Sigmoid colon (tissue), 7 donors: ENCODE results near the gene ADK. TPM values are rescaled to one million over a fixed set of nuclear protein-coding genes. Genes with fewer than 3 reads are reported as not detected.
"Not testable (repeated sequence)": the region's sequence is repeated elsewhere in the genome, so short reads cannot be mapped to it uniquely, and the experiment has no call there.

Experiments used
- DNase-seq: peaks from one replicate; pipeline ENCODE4 v3.0.0-alpha.2; 2019
- H3K27ac ChIP-seq, 4 donors: fragments of 200-600 bp; sonication (generic); one replicate each; pipeline ENCODE4 v1.5.1; 2016 to 2019; ENCODE audit warnings: mild to moderate bottlenecking in 1 of 4
- H3K27me3 ChIP-seq, 3 donors: fragments of 200-600 bp; sonication (generic); one replicate each; pipeline ENCODE4 v1.5.1; 2019; ENCODE audit warnings: mild to moderate bottlenecking in 1 of 3
- H3K36me3 ChIP-seq, 4 donors: fragments of 200-600 bp; sonication (generic); one replicate each; pipeline ENCODE4 v1.5.1; 2016 to 2019
- H3K4me1 ChIP-seq, 4 donors: fragments of 200-600 bp; sonication (generic); one replicate each; pipeline ENCODE4 v1.5.1; 2017 to 2019
- H3K4me3 ChIP-seq, 4 donors: fragments of 200-600 bp; sonication (generic); one replicate each; pipeline ENCODE4 v1.5.1; 2017 to 2019; ENCODE audit warnings: mild to moderate bottlenecking in 2 of 4, moderate library complexity in 1 of 4
- H3K9me3 ChIP-seq, 4 donors: fragments of 200-600 bp in 3 of 4; sonication (generic) in 3 of 4; one replicate each; pipeline versions ENCODE4 v1.5.1 to v1.6.1; 2013 to 2019
- EP300 ChIP-seq, 4 donors: sonication (generic); formaldehyde crosslinking; IDR thresholded peaks; one replicate each; pipeline ENCODE4 v1.6.1; 2017; ENCODE audit warnings: antibody characterized with exemption in 4 of 4
- POLR2A ChIP-seq, 2 donors: fragments of 450-650 bp; IDR thresholded peaks; one replicate each; pipeline ENCODE4 v1.6.1; 2016; ENCODE audit warnings: antibody characterized with exemption in 2 of 2, mild to moderate bottlenecking in 2 of 2, moderate library complexity in 2 of 2
- POLR2AphosphoS5 ChIP-seq, 4 donors: sonication (generic); formaldehyde crosslinking; IDR thresholded peaks; one replicate each; pipeline ENCODE4 v1.6.1; 2017; ENCODE audit warnings: antibody characterized with exemption in 4 of 4
- WGBS, 2 donors: extraction: QIAGEN DNeasy Blood & Tissue Kit; methylation state at CpG; one replicate each; pipeline ENCODE4 v1.1.7; 2013; 5-methylcytosine and 5-hydroxymethylcytosine counted together
- intact Hi-C: fragments of 100-400 bp; cut with DNase I; formaldehyde crosslinking; loops from one replicate; pipeline ENCODE4 v1.15.1; 2023
- polyA plus RNA-seq, 3 donors: library from polyadenylated mRNA; stranded (reverse); fragments of 200-250 nt; gene quantifications; one replicate each; pipeline ENCODE4 v1.2.3, GENCODE V29; 2013
- total RNA-seq, 4 donors: library from RNA; depleted of rRNA; stranded (reverse); fragments of >200 nt; gene quantifications; one replicate each; pipeline ENCODE4 v1.1.0, GENCODE V29; 2016
- TF ChIP-seq, protein P1 (sequence below), 4 experiments: fragments of 450-650 bp in 3 of 4; fragments of 200-600 bp in 1 of 4; IDR thresholded peaks; one replicate each; pipeline ENCODE4 v1.5.1; 2016 to 2019; ENCODE audit warnings: antibody characterized with exemption in 4 of 4, mild to moderate bottlenecking in 3 of 4, moderate library complexity in 2 of 4
- donor health status: healthy with polysubstance abuse.
- donor health status: Bipolar disorder and iron deficiency.
- donor health status: healthy.

The ADK gene
- total and polyA plus RNA-seq, 7 donors, result 15.2 to 31.3 (median 25.3) TPM

DNA sequence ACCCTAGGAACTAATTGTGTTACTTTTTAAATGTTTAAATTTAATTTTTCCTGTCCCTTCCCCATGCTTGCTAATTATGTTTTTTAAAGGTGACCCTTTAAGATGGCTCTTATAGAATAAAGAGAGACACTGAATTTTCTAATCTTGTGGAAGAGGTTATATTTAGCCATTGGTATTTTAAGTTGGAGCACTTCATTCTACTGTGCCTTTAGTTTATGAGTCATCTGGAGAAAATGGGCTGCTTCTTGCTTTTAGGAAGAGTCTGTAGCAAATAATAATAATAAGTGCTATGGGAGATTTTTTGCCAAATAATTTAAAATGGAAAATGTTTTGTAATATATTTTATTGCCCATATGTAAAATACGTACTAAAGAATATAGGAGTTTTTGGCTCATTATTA, 139.7 kb downstream of the ADK start:
- Histone ChIP-seq H3K27ac (peak overlapping the region; percentile 10 to 65 (median 62)), H3K9me3 (no peaks in the 10 kb centered on the region), H3K27me3 (no peaks in the 10 kb centered on the region), H3K36me3 (no peaks in the 10 kb centered on the region), H3K4me3 (no peak overlapping the region), H3K4me1 (peaks cover 0 to 33% (median 15%) of the 10 kb centered on the region in 4 donors)
- intact Hi-C loops, result no loop called here
- TF ChIP-seq POLR2A (IDR thresholded peaks at IDR 0.05) (no peak), EP300 (IDR thresholded peaks at IDR 0.05) (no peak), POLR2AphosphoS5 (IDR thresholded peaks at IDR 0.05) (no peak)
- TF ChIP-seq, protein P1, sequence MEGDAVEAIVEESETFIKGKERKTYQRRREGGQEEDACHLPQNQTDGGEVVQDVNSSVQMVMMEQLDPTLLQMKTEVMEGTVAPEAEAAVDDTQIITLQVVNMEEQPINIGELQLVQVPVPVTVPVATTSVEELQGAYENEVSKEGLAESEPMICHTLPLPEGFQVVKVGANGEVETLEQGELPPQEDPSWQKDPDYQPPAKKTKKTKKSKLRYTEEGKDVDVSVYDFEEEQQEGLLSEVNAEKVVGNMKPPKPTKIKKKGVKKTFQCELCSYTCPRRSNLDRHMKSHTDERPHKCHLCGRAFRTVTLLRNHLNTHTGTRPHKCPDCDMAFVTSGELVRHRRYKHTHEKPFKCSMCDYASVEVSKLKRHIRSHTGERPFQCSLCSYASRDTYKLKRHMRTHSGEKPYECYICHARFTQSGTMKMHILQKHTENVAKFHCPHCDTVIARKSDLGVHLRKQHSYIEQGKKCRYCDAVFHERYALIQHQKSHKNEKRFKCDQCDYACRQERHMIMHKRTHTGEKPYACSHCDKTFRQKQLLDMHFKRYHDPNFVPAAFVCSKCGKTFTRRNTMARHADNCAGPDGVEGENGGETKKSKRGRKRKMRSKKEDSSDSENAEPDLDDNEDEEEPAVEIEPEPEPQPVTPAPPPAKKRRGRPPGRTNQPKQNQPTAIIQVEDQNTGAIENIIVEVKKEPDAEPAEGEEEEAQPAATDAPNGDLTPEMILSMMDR (IDR thresholded peaks at IDR 0.05), result no peak
- DNase-seq, result no peak
- WGBS, 2 donors, result 54 to 81% methylated on average over 1 of the region's 1 CpG

DNA sequence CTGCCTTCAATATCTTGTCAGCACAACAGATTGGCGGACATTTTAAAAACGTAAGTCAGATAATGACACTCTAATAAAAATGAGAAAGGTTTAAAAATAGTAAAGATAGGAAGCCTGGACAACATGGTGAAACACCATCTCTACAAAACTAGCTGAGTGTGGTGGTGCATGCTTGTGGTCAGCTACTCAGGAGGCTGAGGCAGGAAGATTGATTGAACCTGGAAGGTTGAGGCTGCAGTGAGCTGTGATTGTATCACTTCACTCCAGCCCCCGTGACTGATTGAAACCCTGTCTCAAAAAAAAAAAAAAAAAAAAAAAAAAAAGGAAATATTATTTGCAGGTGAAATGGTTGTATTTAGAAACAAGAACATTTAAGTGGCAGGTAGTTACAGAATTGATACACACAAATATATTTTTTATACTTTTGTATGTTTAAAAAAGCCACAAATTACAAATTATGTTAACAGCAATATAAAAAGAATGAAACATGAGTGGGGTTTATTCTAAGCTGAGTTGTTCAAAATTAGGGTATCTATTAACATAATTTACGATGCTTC, 141.9 kb downstream of the ADK start:
- WGBS, 2 donors, result 84 to 87% methylated on average over 4 of the region's 4 CpGs
- Histone ChIP-seq H3K27ac (peak overlapping the region in 1 of 4 donors; percentile 59), H3K4me3 (no peak overlapping the region), H3K36me3 (no peaks in the 10 kb centered on the region), H3K4me1 (peaks cover 0 to 33% (median 15%) of the 10 kb centered on the region in 4 donors), H3K9me3 (no peaks in the 10 kb centered on the region), H3K27me3 (no peaks in the 10 kb centered on the region)
- DNase-seq, result no peak
- intact Hi-C loops, result no loop called here
- TF ChIP-seq, protein P1 (IDR thresholded peaks at IDR 0.05), result no peak
- TF ChIP-seq POLR2AphosphoS5 (IDR thresholded peaks at IDR 0.05) (no peak), EP300 (IDR thresholded peaks at IDR 0.05) (no peak), POLR2A (IDR thresholded peaks at IDR 0.05) (no peak)

DNA sequence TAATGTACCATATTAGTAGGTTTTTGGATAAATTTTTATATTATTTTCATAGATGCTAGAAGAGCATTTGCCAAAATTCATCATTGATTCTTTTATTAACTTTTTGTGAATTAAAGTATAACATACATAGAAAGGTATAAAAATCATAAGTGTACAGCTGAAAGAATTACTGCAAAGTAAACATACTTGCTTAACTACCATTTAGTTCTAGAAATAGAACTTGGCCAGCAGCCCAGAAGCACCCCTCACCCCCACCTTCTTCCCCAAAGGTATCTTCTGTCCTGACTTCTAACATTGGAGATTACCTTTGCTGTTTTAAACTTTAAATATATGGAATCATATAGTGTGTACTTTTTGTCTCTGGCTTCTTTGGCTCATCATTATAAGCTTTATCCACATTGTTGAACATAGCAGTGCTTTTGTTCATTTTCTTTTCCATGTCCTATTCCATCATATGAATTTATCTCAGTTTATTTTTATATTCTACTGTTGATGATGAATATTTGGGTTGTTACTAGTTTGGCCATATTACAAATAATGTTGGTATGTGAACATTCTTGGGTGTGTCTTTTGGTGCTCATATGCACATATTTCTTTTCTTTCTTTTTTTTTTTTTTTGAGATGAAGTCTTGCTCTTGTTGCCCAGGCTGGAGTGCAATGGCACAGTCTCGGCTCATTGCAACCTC, 142.8 kb downstream of the ADK start:
- 90 to 94% methylated on average over 1 of the region's 1 CpG for WGBS, 2 donors
- Histone ChIP-seq H3K9me3 (no peaks in the 10 kb centered on the region), H3K4me3 (no peak overlapping the region), H3K36me3 (no peaks in the 10 kb centered on the region), H3K27ac (peak overlapping the region in 2 of 4 donors; percentile 19 to 59), H3K27me3 (no peaks in the 10 kb centered on the region), H3K4me1 (peaks cover 0 to 33% (median 15%) of the 10 kb centered on the region in 4 donors)
- no peak for DNase-seq
- TF ChIP-seq POLR2AphosphoS5 (IDR thresholded peaks at IDR 0.05) (no peak), POLR2A (IDR thresholded peaks at IDR 0.05) (no peak), EP300 (IDR thresholded peaks at IDR 0.05) (no peak)
- TF ChIP-seq, protein P1 (IDR thresholded peaks at IDR 0.05), result no peak
- intact Hi-C loops, result no loop called here

DNA sequence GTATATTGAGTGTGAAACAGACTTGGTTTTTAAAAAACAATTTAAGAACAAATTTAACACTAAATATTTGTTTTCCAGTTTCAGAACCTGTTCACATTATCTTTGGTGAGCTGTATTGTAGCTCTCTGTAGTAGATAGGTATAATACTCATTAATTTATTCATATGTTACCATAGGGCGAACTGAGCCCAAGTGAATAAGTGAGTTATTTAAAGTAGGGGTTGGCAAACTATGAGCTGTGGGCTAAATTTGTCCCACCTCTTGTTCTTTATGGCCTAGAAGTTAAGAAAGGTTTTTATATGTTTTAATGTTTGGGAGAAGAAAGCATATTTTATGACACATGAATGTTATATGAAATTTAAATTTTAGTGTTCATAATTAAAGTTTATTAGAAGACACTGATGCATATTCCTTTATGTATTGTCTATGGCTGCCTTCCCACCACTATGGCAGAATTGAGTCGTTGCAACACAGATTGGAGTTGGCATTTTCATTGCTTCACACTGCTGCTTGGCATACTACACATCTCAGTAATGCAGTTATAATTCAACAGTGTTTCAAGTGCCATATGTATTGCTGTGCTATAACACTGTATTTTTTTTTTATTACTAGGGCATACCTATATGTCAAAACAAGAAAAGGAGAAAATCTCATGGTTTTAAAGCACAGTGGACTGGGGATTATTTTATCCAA, 146.5 kb downstream of the ADK start:
- peaks cover 0 to 15% (median 7%) of the 10 kb centered on the region in 4 donors for H3K4me1 ChIP-seq
- intact Hi-C loops, result no loop called here
- H3K9me3 ChIP-seq, result no peaks in the 10 kb centered on the region
- WGBS, 2 donors, result 88 to 93% methylated on average over 2 of the region's 2 CpGs
- H3K27ac ChIP-seq, result no peak overlapping the region
- DNase-seq, result no peak
- H3K27me3 ChIP-seq, result no peaks in the 10 kb centered on the region
- H3K4me3 ChIP-seq, result no peak overlapping the region
- no peaks in the 10 kb centered on the region for H3K36me3 ChIP-seq
- TF ChIP-seq EP300 (IDR thresholded peaks at IDR 0.05) (no peak), POLR2AphosphoS5 (IDR thresholded peaks at IDR 0.05) (no peak)
- TF ChIP-seq, protein P1 (IDR thresholded peaks at IDR 0.05), result no peak

DNA sequence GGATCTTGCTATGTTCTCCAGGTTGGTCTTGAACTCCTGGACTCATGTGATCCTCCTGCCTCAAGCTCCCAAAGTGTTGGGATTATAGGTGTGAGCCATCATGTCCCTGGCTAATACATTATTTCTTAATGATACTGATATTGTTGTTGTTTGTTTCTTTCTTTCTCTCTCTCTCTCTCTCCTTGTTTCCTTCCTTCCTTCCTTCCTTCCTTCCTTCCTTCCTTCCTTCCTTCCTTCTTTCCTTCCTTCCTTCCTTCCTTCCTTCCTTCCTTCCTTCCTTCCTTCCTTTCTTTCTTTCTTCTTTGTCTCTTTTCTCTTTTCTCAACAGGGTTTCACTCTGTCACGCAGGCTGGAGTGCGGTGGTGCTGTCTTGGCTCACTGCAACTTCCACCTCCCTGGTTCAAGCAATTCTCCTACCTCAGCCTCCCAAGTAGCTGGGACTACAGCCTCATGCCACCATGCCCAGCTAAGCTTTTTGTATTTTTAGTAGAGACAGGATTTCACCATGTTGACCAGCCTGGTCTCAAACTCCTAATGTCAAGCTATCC, 149.1 kb downstream of the ADK start:
- H3K27ac ChIP-seq, H3K9me3 ChIP-seq, intact Hi-C loops, H3K4me1 ChIP-seq, H3K4me3 ChIP-seq, DNase-seq, H3K27me3 ChIP-seq, H3K36me3 ChIP-seq: not testable (repeated sequence)
- WGBS, 2 donors, result 93 to 96% methylated on average over 2 of the region's 2 CpGs
